ENCODE data around the gene DLX1. TPM values are rescaled to one million over a fixed set of nuclear protein-coding genes. Genes with fewer than 3 reads are reported as not detected.

DLX1 gene
- total RNA-seq, 2 experiments from 2014 or later: not detected

GRCh38 chr2:172106108-172106961, 21.0 kb downstream of the DLX1 start:
- POLR2A ChIA-PET: interaction anchor here (1.1 to 1.6 kb wide), 4 partner anchors 19 to 354 kb away, joined by 3 to 4 read pairs (median 3); no protein-coding TSS in a partner anchor
- no peaks in the 10 kb centered on the region for H3K9me3 Mint-ChIP-seq
- no peak overlapping the region for H3K27ac Mint-ChIP-seq
- TF ChIP-seq, protein P1, sequence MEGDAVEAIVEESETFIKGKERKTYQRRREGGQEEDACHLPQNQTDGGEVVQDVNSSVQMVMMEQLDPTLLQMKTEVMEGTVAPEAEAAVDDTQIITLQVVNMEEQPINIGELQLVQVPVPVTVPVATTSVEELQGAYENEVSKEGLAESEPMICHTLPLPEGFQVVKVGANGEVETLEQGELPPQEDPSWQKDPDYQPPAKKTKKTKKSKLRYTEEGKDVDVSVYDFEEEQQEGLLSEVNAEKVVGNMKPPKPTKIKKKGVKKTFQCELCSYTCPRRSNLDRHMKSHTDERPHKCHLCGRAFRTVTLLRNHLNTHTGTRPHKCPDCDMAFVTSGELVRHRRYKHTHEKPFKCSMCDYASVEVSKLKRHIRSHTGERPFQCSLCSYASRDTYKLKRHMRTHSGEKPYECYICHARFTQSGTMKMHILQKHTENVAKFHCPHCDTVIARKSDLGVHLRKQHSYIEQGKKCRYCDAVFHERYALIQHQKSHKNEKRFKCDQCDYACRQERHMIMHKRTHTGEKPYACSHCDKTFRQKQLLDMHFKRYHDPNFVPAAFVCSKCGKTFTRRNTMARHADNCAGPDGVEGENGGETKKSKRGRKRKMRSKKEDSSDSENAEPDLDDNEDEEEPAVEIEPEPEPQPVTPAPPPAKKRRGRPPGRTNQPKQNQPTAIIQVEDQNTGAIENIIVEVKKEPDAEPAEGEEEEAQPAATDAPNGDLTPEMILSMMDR (IDR thresholded peaks at IDR 0.05): peak; percentile 33
- ATAC-seq (ENCODE audit: poor library complexity): peak; percentile 43
- H3K4me3 Mint-ChIP-seq: peak overlapping the region; percentile 23
- intact Hi-C loops (cut with DNase I, micrococcal nuclease): loop anchor here (5.0 to 10.0 kb wide), 6 partner anchors 179 to 532 kb away; no protein-coding TSS in a partner anchor
- H3K4me3 ChIP-seq (ENCODE audit: low read length): no peak overlapping the region
- H3K9me3 ChIP-seq (ENCODE audit: control insufficient read depth in 1 of 2, insufficient read depth in 1 of 2, low read length in 2 of 2): peaks cover 0 to 59% of the 10 kb centered on the region in 2 experiments
- H3K27ac ChIP-seq (ENCODE audit: low read depth in 1 of 2, low read length in 2 of 2): no peak overlapping the region
- peaks cover 56% of the 10 kb centered on the region for H3K4me1 ChIP-seq (ENCODE audit: insufficient read depth, low read length)
- H3K36me3 Mint-ChIP-seq (ENCODE audit: low read depth): no peaks in the 10 kb centered on the region
- CTCF ChIA-PET: interaction anchor here (0.9 to 1.6 kb wide), 6 partner anchors 21 to 1178 kb away, joined by 3 to 5 read pairs (median 4); partner anchors contain the start of gene DLX1
- peak in 6 of 14 experiments; percentile 30 to 70 (median 45) for DNase-seq
- peaks cover 88% of the 10 kb centered on the region for H3K27me3 Mint-ChIP-seq
- peaks cover 83 to 86% of the 10 kb centered on the region in 2 experiments for H3K27me3 ChIP-seq (ENCODE audit: control insufficient read depth in 1 of 2, insufficient read depth in 2 of 2, low read length in 2 of 2)
- H3K36me3 ChIP-seq (ENCODE audit: insufficient read depth, low read length): no peaks in the 10 kb centered on the region
- peaks cover 49% of the 10 kb centered on the region for H3K4me1 Mint-ChIP-seq (ENCODE audit: low read depth)

GRCh38 chr2:172107690-172108586, 22.6 kb downstream of the DLX1 start:
- no peaks in the 10 kb centered on the region for H3K36me3 ChIP-seq (ENCODE audit: insufficient read depth, low read length)
- TF ChIP-seq, protein P1 (IDR thresholded peaks at IDR 0.05): no peak
- H3K4me3 ChIP-seq (ENCODE audit: low read length): no peak overlapping the region
- H3K27ac ChIP-seq (ENCODE audit: low read depth in 1 of 2, low read length in 2 of 2): no peak overlapping the region
- intact Hi-C loops (cut with DNase I, micrococcal nuclease): loop anchor here (5.0 to 10.0 kb wide), 6 partner anchors 181 to 533 kb away; no protein-coding TSS in a partner anchor
- H3K9me3 ChIP-seq (ENCODE audit: control insufficient read depth in 1 of 2, insufficient read depth in 1 of 2, low read length in 2 of 2): peaks cover 0 to 48% of the 10 kb centered on the region in 2 experiments
- Mint-ChIP-seq H3K4me3 (peak overlapping the region; percentile 62), H3K36me3 (ENCODE audit: low read depth) (no peaks in the 10 kb centered on the region), H3K27me3 (peaks cover 88% of the 10 kb centered on the region), H3K27ac (no peak overlapping the region), H3K9me3 (no peaks in the 10 kb centered on the region), H3K4me1 (ENCODE audit: low read depth) (peaks cover 35% of the 10 kb centered on the region)
- H3K27me3 ChIP-seq (ENCODE audit: control insufficient read depth in 1 of 2, insufficient read depth in 2 of 2, low read length in 2 of 2): peaks cover 69 to 70% of the 10 kb centered on the region in 2 experiments
- ATAC-seq (ENCODE audit: poor library complexity) (no peak), DNase-seq (peak in 2 of 14 experiments; percentile 22 to 24)
- ChIA-PET POLR2A (interaction anchor here (1.6 kb wide), 1 partner anchor 25 kb away, joined by 4 read pairs; no protein-coding TSS in a partner anchor), CTCF (interaction anchor here (0.6 to 0.7 kb wide), 2 partner anchors 88 to 338 kb away, joined by 3 read pairs; no protein-coding TSS in a partner anchor)
- peaks cover 40% of the 10 kb centered on the region for H3K4me1 ChIP-seq (ENCODE audit: insufficient read depth, low read length)

GRCh38 chr2:172108587-172108930, 23.3 kb downstream of the DLX1 start:
- CTCF ChIA-PET: no interaction called here
- POLR2A ChIA-PET: no interaction called here
- no peak for DNase-seq

More at GRCh38 chr2:172108587-172108930, 23.3 kb downstream of the DLX1 start:
- H3K36me3 ChIP-seq (ENCODE audit: insufficient read depth, low read length): no peaks in the 10 kb centered on the region
- H3K27ac ChIP-seq (ENCODE audit: low read depth in 1 of 2, low read length in 2 of 2): no peak overlapping the region
- no peaks in the 10 kb centered on the region for H3K36me3 Mint-ChIP-seq (ENCODE audit: low read depth)
- peaks cover 0 to 47% of the 10 kb centered on the region in 2 experiments for H3K9me3 ChIP-seq (ENCODE audit: control insufficient read depth in 1 of 2, insufficient read depth in 1 of 2, low read length in 2 of 2)
- H3K4me1 ChIP-seq (ENCODE audit: insufficient read depth, low read length): peaks cover 33% of the 10 kb centered on the region
- H3K4me3 Mint-ChIP-seq: peak overlapping the region; percentile 62
- H3K27me3 ChIP-seq (ENCODE audit: control insufficient read depth in 1 of 2, insufficient read depth in 2 of 2, low read length in 2 of 2): peaks cover 64% of the 10 kb centered on the region in 2 experiments
- TF ChIP-seq, protein P1 (IDR thresholded peaks at IDR 0.05): no peak
- no peak overlapping the region for H3K27ac Mint-ChIP-seq
- peaks cover 88% of the 10 kb centered on the region for H3K27me3 Mint-ChIP-seq
- H3K4me1 Mint-ChIP-seq (ENCODE audit: low read depth): peaks cover 29% of the 10 kb centered on the region
- H3K9me3 Mint-ChIP-seq: no peaks in the 10 kb centered on the region
- ATAC-seq (ENCODE audit: poor library complexity): no peak
- H3K4me3 ChIP-seq (ENCODE audit: low read length): no peak overlapping the region
- intact Hi-C loops (cut with DNase I, micrococcal nuclease): loop anchor here (5.0 to 10.0 kb wide), 6 partner anchors 181 to 534 kb away; no protein-coding TSS in a partner anchor

Measured in CD4-positive, alpha-beta T cell (primary cell).